HG03097 (cell line): ENCODE measurements around the gene TRIM5.
"Not testable (repeated sequence)": the region's sequence is repeated elsewhere in the genome, so short reads cannot be mapped to it uniquely, and the experiment has no call there.

ENCODE experiments used
- ATAC-seq: cut with Tn5 transposase; IDR thresholded peaks from one replicate; pipeline ENCODE4 v1.9.1; 2021; ENCODE audit not compliant: unreplicated experiment, low FRiP score

TRIM5 gene

DNA sequence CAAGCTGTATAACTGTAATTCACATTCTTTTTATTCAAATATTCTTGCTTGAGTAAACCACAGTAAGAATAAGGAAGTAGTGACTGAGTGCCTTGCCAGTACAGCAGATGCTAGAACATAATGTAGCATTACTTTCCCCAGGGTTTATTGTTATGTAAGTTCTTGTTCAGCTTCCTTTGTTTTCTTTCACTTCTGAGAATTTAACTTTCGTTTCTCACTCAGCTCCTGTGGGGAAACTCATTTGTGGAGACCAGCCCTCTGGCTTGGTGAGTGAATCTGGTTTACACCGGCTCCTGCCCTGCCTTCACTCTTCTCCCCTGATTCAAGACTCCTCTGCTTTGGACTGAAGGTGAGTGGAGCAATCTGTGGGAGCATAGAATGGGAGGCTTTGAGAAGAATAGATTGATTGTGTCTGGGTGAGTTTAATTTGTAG is 4.7 kb upstream of the TRIM5 start, which contains the start of gene TRIM22:
Gene TRIM22, plus strand, starts transcription at position 240 of the 433 bp plus-strand sequence. CDS start 6,443 bp downstream, outside the sequence.
- peak; percentile 75 for ATAC-seq

DNA sequence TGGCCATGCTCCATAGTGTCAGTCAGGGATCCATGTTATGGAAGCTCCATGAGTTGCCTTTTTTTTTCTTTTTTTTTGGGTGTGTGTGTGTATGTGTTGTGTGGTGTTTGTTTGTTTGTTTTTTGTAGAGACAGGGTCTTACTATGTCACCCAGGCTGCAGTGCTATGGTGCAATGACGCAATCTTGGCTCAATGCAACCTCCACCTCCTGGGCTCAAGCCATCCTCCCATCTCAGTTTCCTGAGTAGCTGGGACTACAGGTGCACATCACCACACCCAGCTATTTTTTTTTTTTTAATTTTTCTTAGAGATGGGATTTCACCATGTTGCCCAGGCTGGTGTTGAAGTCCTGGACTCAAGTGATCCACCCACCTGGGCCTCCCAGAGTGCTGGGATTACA is 3.6 kb upstream of the TRIM5 start:
- ATAC-seq, result no peak

DNA sequence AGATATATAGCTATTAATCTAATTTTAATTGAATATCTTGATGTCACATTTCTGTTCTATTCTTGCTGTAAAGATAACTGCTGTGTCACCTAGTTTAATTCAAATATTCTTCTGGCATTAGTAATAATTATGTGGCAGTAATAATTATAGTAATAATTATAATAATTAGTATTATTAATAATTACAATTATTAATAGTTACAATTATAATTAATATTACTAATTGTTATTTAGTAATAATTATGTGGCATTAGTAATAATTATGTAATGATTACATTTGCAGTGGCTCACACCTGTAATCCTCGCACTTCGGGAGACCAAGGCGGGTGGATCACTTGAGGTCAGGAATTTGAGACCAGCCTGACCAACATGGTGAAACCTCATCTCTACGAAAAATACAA is 1.6 kb upstream of the TRIM5 start:
- ATAC-seq, result no peak

DNA sequence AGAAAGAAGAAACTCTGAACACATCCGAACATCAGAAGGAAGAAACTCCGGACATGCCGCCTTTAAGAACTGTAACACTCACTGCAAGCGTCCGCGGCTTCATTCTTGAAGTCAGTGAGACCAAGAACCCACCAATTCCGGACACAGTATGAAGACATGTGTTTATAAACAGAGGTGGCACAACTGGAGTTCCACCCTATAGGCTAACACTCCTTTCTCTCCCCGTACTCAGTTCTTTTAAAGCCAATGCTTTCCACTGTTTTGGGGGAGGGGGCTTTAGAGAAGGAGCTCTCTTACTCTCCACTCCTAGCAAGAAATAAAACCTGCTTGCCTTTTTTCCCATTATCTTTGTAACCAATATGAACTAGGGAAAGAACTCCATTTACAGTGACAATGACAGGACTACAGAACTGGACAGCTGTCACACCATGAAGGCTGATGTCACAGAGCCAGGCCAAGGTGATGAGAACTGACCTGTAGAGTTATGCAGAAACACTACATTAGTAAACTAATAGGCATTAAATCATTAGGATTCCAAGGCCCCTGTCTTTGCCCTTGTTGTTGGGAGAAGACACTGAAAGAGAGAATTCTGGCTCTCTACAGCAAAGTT is 733 bp downstream of the TRIM5 start:
- ATAC-seq, result no peak

DNA sequence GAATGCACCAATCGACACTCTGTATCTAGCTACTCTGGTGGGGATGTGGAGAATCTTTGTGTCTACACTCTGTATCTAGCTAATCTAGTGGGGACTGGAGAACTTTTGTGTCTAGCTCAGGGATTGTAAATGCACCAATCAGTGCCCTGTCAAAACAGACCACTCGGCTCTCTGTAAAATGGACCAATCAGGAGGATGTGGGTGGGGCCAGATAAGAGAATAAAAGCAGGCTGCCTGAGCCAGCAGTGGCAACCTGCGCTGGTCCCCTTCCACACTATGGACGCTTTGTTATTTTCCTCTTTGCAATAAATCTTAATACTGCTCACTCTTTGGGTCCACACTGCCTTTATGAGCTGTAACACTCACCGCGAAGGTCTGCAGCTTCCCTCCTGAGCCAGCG is 1.3 kb downstream of the TRIM5 start:
- ATAC-seq, result not testable (repeated sequence)

DNA sequence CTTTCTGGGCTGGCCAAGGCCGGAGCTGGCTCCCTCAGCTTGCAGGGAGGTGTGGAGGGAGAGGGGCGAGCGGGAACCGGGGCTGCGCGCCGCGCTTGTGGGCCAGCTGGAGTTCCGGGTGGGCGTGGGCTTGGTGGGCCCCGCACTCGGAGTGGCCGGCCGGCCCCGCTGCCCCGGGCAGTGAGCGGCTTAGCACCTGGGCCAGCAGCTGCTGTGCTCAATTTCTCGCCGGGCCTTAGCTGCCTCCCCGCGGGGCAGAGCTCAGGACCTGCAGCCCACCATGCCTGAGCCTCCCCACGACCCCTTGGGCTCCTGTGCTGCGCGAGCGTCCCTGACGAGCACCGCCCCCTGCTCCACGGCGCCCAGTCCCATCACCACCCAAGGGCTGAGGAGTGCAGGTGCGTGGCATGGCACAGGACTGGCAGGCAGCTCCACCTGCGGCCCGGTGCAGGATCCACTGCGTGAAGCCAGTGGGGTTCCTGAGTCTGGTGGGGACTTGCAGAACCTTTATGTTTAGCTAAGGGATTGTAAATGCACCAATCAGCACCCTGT is 1.9 kb downstream of the TRIM5 start:
- ATAC-seq, result not testable (repeated sequence)

DNA sequence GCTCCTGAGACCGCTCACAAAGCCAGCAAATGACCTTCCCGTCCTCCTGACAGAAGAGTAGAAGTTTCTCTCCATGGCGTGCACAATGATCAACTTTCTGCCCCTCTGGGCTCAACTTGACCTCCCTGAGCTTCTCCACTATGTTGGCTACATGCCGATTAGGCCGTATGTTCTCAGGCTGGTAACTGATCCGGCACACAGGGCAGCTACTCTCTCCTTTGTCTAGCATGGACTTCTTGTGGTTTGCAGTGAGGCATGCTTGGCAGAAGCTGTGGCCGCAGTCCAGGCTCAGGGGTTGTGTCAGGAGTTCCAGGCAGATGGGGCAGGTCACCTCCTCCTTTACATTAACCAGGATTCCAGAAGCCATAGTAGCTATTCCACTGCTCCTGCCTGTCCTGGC is 5.1 kb downstream of the TRIM5 start:
- ATAC-seq, result no peak

DNA sequence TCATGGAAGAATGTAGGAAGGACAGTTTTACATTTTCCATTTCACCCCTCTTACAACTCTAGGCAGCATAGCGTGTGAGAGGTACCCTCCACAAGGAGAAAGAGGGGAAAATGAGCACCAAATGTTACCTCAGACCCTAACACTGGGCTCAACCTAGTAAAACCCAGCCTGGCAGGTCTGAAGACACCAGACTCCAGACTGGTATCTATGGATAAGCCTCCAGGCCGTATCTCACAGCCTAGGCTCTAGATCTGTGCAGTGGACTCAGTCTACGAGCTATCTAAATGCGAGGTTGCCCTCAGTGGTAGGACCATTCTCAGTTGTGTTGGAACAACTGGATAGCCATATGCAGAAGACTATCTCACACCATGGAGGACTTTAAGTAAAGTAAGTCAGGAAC is 10.5 kb downstream of the TRIM5 start:
- no peak for ATAC-seq

DNA sequence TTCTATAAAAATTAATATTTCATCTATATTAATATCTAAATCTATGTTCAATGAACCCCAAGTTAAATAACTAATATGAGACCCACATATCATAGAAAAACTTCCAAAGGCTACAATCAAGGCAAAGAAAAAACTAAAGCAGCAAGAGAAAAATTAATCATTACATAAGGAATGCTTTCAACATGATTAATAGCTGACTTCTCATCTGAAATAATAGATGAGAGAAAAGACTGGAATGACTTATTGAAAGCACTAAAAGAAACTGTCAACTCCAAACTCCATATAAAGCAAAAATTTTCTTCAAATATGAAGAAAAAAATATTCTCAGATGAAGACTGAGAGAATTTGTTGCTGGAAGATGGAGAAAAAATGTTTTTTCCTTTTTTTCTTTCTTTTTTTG is 13.0 kb downstream of the TRIM5 start:
- no peak for ATAC-seq

DNA sequence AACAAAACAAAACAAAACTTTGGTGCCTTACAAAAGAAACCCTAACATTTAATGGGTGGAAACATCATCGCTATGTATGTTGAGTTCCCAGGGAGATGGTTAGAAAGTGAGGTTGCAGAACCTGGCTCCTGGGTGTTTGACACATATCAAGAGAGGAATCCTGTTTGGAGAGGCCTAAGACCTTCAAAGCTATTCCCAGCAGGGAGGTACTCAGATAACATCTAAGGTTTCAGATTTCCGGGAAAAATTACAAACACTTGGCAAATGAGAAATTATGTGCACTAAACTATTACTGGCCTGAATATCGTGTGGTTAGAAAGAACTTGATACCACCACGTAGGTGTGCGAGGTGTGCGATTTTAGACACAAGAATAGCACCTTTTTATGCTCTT is 18.5 kb downstream of the TRIM5 start:
- no peak for ATAC-seq

DNA sequence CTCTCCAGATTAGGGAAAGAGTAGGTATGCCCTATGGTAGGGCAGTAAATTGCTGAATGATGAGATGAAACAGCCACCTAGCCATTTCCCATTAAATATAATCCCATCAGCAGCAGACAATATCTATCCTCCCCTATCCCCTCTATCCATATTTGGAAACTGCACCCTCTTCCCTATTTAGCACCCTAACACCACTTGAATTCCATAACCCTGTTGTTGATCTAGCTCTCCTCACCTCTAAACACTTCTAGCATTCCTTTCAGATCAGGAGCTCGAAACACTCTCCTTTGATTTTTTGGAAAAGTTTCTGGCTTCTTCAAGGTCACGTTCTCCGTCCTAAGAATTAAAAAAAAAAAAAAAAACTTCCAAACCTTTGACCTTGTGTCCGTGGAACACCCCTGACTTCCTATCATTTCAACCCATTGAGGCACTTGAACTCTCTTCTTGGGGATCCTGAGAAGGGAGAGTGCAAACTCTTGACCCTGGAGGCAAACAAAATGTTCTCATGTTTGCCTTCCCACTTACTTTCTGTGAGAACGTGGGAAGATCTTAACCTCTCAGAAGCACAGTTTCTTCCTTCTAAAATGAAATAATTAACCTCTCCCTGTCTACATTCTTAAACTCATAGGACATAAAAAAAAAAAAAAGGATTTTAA is 19.0 kb downstream of the TRIM5 start:
- ATAC-seq, result no peak

DNA sequence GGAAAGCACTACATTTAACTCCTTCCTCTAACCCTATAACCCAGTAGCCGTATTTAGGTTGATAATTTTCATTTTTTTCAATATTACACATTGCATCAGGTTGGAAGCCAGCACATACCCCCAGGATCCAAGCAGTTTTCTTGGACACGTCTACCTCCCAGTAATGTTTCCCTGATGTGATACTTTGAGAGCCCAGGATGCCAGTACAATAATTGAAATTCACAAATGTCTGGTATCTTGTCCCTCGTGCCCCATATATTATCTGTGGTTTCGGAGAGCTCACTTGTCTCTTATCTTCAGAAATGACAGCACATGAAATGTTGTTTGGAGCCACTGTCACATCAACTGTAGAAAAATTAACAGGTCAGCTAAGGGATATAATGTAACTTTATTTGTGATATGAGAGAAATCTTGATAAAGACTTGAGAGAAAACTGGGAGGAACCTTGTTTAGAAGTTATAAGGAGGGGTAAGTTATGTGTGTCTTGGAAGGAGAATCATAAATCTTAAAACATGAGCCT is 19.8 kb downstream of the TRIM5 start:
- no peak for ATAC-seq

DNA sequence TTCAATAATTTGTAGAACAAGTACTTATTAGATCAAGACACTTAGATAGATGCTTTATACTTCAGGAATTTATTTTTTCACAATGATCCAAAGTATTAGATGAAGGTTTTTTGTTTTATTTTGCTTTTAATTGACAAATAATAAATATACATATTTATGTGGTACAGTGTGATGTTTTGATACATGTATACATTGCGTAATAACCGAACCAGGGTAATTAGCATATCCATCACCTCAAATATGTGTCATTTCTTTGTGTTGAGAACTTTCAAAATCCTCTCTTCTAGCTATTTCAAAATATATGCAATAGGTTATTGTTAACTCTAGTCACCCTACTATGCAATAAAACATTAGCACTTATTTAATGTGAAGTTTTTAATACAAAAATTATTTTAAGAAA is 21.4 kb downstream of the TRIM5 start:
- ATAC-seq, result no peak

DNA sequence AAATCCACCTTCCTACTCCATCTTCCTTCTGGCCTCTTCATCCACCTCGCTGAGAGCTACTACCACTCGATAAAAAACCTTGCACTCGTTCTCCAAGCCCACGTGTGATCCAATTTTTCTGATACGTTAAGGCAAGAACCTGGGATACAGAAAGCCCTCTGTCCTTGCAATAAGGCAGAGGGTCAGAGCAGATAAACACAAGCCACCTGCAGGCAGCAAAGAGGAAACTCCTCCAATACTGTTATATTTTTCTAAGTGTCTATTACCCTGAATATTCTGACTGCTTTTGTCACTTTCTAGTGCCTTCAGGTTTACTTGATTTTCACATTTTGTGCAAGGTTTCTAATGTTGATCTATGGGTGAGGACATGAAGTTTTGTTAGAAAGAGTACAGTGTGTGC is 26.6 kb downstream of the TRIM5 start:
- ATAC-seq, result no peak

DNA sequence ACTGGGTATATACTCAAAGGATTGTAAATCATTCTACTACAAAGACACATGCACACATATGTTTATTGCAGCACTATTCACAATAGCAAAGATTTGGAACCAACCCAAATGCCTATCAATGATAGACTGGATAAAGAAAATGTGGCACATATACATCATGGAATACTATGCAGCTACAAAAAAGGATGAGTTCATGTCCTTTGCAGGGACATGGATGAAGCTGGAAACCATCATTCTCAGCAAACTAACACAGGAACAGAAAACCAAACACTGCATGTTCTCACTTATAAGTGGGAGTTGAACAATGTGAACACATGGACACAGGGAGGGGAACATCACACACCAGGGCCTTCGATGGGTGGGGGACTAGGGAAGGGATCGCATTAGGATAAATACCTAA is 27.9 kb downstream of the TRIM5 start:
- ATAC-seq, result not testable (repeated sequence)

DNA sequence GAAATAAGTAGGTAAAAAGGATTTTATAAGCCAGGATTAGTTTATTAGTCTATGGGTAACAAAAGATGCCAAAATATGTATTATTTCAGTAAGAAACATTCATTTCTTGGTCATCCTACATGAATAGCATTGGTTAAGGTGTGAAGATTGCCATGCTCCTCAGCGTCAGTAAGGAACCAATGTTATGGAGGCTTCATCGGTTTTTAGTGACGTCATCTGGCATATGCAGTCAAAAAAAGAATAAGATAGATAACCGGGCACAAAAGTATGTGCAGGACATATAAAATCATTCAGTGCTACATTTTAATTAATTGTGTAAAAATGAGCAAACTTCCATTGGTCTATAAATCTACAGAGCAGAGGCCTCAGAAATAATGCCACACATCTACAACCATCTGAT is 29.4 kb downstream of the TRIM5 start:
- ATAC-seq, result no peak

DNA sequence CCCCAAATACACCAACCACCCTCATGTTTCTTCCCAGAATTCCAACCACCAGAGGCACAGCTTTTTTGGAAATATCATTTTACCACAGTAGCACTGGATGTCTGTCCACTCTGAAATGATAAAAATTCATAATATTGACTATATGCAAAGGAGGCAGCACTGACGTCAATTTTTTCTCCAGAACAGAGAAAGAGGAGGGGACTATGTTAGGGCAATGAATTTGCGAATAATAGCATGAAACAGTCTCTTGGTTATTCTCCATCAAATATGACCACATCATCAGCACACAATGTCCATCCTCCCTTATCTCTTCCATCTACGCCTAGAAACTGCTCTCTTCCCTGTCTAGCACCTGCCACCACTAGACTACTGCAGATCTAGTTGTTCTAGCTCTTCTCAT is 38.7 kb downstream of the TRIM5 start:
- no peak for ATAC-seq

DNA sequence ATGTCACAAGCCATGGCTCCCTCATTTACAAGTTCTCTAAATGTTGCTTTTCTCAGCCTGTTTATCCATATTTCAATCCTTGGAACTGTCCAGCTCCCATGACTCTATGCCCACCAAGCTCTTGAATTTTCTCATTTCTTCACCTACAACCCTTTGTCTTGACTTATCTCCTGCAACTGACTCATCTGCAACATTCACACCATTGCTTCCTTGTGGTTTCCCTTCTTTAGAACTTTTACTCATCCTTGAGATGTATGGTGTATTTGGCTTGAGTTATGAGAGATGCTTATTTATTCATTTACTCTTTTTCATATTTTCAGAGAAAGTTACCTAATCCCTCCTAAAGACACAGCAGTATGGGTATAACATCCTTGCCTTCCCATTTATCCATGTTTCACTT is 41.3 kb downstream of the TRIM5 start:
- ATAC-seq, result no peak

DNA sequence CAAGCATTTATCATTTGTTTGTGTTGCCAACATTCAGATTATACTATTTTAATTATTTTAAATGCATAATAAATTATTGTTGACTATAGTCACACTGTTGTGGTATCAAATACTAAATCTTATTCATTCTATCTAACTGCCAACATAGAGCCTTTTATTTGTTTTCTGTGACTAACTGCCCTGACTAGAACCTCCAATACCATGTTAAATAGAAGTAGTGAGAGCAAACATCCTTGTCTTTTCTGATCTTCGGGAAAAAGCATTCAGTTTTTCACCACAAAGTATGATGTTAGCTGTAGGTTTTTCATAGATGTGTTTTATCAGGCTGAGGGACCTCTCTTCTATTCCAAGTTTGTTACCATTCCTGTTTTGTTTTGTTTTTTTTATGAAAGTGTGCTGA is 44.9 kb downstream of the TRIM5 start:
- ATAC-seq, result no peak

DNA sequence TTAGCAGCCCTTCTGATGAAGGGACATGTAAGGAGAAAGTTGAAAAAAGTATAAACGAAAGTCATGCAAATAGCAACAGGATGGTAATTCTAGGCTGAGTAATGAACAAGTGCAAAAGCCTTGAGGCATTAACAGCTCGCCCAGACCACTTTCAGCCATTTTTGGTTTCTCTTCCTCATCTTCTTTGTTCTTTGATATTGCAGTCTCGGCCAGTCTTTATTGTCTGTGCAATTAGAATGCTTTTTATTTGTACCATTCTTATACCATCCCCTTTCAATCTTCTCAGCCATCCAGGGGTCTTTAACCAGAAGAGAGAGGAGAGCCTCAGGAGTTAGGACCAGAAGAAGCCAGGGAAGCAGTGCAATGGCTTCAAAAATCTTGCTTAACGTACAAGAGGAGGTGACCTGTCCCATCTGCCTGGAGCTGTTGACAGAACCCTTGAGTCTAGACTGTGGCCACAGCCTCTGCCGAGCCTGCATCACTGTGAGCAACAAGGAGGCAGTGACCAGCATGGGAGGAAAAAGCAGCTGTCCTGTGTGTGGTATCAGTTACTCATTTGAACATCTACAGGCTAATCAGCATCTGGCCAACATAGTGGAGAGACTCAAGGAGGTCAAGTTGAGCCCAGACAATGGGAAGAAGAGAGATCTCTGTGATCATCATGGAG is 52.8 kb downstream of the TRIM5 start:
- ATAC-seq, result peak; percentile 88

DNA sequence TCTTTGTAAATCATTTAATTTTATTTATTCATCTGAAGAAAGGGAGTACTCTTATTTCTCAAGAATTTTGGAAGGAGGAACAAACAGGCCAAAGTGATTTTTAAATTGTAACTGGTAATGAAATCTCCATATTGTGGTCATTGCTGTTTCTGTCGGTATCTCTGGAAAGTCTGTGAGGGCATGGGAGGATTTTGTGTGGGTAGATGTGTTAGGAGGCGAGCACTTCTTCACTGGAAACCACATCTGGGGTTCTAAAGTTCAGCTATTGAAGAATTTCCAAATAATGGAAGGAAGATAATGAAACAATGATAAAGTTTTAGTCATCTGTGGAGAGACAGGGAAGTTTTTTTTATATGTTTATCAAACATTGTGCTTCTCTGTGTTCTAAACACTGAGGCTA is 53.5 kb downstream of the TRIM5 start:
- peak; percentile 15 for ATAC-seq
